Measurements from ENCODE around the gene TNFAIP8L3. TPM values are rescaled to one million over a fixed set of nuclear protein-coding genes. Genes with fewer than 3 reads are reported as not detected.
"Not testable (repeated sequence)": the region's sequence is repeated elsewhere in the genome, so short reads cannot be mapped to it uniquely, and the experiment has no call there.

The TNFAIP8L3 gene
- 0.15 TPM for polyA plus RNA-seq (2013, experiment 1 of 2)
- polyA plus RNA-seq (2013, experiment 2 of 2) = 0.13 TPM

DNA sequence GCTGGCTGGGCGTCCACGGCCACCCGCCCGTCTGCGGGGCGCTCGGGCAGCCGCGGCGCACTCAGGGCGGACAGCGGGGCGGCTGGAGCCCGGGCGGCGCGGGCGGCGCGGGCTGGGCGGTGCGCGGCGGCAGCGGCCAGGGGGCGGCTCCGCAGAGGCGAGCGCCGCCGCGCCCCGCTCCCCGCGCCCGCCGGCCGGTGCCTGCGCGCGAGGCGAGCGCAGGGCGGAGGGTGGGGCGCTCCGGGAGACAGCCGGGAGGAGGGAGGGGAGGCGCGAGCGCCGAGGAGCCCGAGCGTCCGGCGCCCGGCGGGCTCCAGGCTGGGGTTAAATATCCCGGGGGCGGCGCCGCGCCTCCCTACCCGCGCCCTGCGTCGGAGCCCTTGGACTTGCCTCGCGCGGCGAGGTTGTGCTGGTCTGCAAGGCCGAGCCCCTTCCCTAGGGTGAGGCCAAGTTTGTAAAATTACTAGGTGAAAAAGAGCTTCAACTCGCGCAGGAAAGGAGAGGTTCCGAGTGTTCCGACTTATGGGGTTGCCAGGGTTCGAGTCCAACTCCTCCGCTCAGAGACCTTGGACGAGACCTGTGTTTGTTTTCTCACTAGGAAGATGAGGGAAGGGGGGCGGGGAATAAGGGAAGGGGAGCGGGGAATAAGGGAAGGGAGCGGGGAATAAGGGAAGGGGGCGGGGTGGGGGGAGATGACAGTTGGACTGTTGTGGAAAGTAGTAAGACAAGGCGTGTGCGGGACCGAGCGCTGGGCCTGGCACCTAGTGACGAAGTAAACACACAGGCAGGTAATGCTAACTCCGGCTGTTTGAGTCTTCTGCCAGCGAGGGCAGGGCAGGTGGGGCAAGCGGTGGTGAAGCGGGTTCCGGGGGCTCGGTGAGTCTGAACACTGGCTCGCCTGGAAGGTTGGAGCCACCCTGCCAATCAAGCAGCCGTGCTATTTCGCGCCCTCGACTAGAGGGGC is at the start of gene TNFAIP8L3:
TNFAIP8L3 (minus strand) TSS at position 301 of the 964 bp plus-strand sequence. CDS start 311 bp downstream, outside the sequence.
- 2% methylated on average over 98 of the region's 98 CpGs for WGBS
- H3K9me3 ChIP-seq (ENCODE audit: insufficient read depth, low read depth, low read length) = no peaks in the 10 kb centered on the region
- no peak within 1 kb of the TSS; the same call in 1 of the 2 replicates for H3K9ac ChIP-seq (ENCODE audit: low read depth, low read length)
- H3K4me1 ChIP-seq (ENCODE audit: insufficient read depth, low read length) = no peaks in the 10 kb centered on the region; the same call in 1 of the 2 replicates
- peaks cover 83% of the 10 kb centered on the region for H3K27me3 ChIP-seq (ENCODE audit: insufficient read depth, low read length)
- H3K27ac ChIP-seq (ENCODE audit: low read depth, low read length) = no peak within 1 kb of the TSS
- H3K36me3 ChIP-seq (ENCODE audit: insufficient read depth, low read length) = no peaks in the 10 kb centered on the region
- peak within 1 kb of the TSS; percentile 58 for H3K4me3 ChIP-seq (ENCODE audit: low read length)

GRCh38 chr15:51144021-51144532 is 49.4 kb upstream of the TNFAIP8L3 start:
- WGBS = 80% methylated on average over 3 of the region's 3 CpGs
- no peak overlapping the region for H3K4me3 ChIP-seq (ENCODE audit: low read length)
- H3K27ac ChIP-seq (ENCODE audit: low read depth, low read length) = no peak overlapping the region
- H3K9me3 ChIP-seq (ENCODE audit: insufficient read depth, low read depth, low read length) = no peaks in the 10 kb centered on the region
- no peak overlapping the region for H3K9ac ChIP-seq (ENCODE audit: low read depth, low read length)
- no peaks in the 10 kb centered on the region for H3K36me3 ChIP-seq (ENCODE audit: insufficient read depth, low read length)
- H3K4me1 ChIP-seq (ENCODE audit: insufficient read depth, low read length) = peaks cover 4% of the 10 kb centered on the region
- H3K27me3 ChIP-seq (ENCODE audit: insufficient read depth, low read length) = no peaks in the 10 kb centered on the region

- H3K9me3 ChIP-seq (ENCODE audit: insufficient read depth, low read depth, low read length); H3K27ac ChIP-seq (ENCODE audit: low read depth, low read length); H3K4me1 ChIP-seq (ENCODE audit: insufficient read depth, low read length); H3K27me3 ChIP-seq (ENCODE audit: insufficient read depth, low read length); H3K9ac ChIP-seq (ENCODE audit: low read depth, low read length); H3K4me3 ChIP-seq (ENCODE audit: low read length); H3K36me3 ChIP-seq (ENCODE audit: insufficient read depth, low read length): not testable (repeated sequence)
- 93% methylated on average over 2 of the region's 2 CpGs for WGBS
Observed at GRCh38 chr15:51140347-51140746, 45.6 kb upstream of the TNFAIP8L3 start.

DNA sequence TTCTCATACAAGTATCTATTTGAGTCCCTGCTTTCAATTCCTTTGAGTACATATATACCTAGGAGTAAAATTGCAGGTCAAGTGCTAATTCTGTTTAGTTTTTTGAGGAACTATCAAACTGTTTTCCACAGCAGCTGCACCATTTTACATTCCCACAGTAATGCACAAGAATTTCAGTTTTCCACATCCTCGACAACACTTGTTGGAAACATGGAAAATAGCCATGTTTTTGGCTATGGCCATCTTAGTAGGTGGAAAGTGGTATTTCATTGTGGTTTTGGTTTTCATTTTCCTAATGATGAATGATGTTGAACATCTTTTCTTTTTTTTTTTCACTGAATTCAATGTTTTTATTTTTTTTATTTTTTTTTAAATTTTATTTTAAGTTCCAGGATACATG is 44.4 kb upstream of the TNFAIP8L3 start:
- Histone ChIP-seq H3K4me3 (ENCODE audit: low read length) (no peak overlapping the region), H3K27ac (ENCODE audit: low read depth, low read length) (no peak overlapping the region), H3K36me3 (ENCODE audit: insufficient read depth, low read length) (no peaks in the 10 kb centered on the region), H3K9ac (ENCODE audit: low read depth, low read length) (no peak overlapping the region), H3K4me1 (ENCODE audit: insufficient read depth, low read length) (peaks cover 3% of the 10 kb centered on the region), H3K9me3 (ENCODE audit: insufficient read depth, low read depth, low read length) (no peaks in the 10 kb centered on the region), H3K27me3 (ENCODE audit: insufficient read depth, low read length) (no peaks in the 10 kb centered on the region)
- WGBS = 100% methylated on average over 1 of the region's 1 CpG

- Histone ChIP-seq H3K9me3 (ENCODE audit: insufficient read depth, low read depth, low read length) (no peaks in the 10 kb centered on the region), H3K36me3 (ENCODE audit: insufficient read depth, low read length) (no peaks in the 10 kb centered on the region), H3K27ac (ENCODE audit: low read depth, low read length) (no peak overlapping the region), H3K27me3 (ENCODE audit: insufficient read depth, low read length) (no peaks in the 10 kb centered on the region), H3K4me1 (ENCODE audit: insufficient read depth, low read length) (no peaks in the 10 kb centered on the region), H3K9ac (ENCODE audit: low read depth, low read length) (no peak overlapping the region), H3K4me3 (ENCODE audit: low read length) (no peak overlapping the region)
- WGBS = 75% methylated on average over 5 of the region's 5 CpGs
Observed at GRCh38 chr15:51137880-51138430, 43.2 kb upstream of the TNFAIP8L3 start.

GRCh38 chr15:51137024-51137423 is 42.3 kb upstream of the TNFAIP8L3 start:
- Histone ChIP-seq H3K9ac (ENCODE audit: low read depth, low read length) (no peak overlapping the region), H3K9me3 (ENCODE audit: insufficient read depth, low read depth, low read length) (no peaks in the 10 kb centered on the region), H3K4me1 (ENCODE audit: insufficient read depth, low read length) (no peaks in the 10 kb centered on the region), H3K4me3 (ENCODE audit: low read length) (no peak overlapping the region), H3K27ac (ENCODE audit: low read depth, low read length) (no peak overlapping the region), H3K27me3 (ENCODE audit: insufficient read depth, low read length) (no peaks in the 10 kb centered on the region), H3K36me3 (ENCODE audit: insufficient read depth, low read length) (no peaks in the 10 kb centered on the region)
- 83% methylated on average over 1 of the region's 1 CpG for WGBS

- no peaks in the 10 kb centered on the region for H3K27me3 ChIP-seq (ENCODE audit: insufficient read depth, low read length)
- H3K27ac ChIP-seq (ENCODE audit: low read depth, low read length) = no peak overlapping the region
- no peak overlapping the region for H3K4me3 ChIP-seq (ENCODE audit: low read length)
- H3K4me1 ChIP-seq (ENCODE audit: insufficient read depth, low read length) = no peaks in the 10 kb centered on the region
- no peaks in the 10 kb centered on the region for H3K36me3 ChIP-seq (ENCODE audit: insufficient read depth, low read length)
- 95% methylated on average over 2 of the region's 2 CpGs for WGBS
- no peak overlapping the region for H3K9ac ChIP-seq (ENCODE audit: low read depth, low read length)
- H3K9me3 ChIP-seq (ENCODE audit: insufficient read depth, low read depth, low read length) = no peaks in the 10 kb centered on the region
Observed at GRCh38 chr15:51135276-51135675, 40.6 kb upstream of the TNFAIP8L3 start.

DNA sequence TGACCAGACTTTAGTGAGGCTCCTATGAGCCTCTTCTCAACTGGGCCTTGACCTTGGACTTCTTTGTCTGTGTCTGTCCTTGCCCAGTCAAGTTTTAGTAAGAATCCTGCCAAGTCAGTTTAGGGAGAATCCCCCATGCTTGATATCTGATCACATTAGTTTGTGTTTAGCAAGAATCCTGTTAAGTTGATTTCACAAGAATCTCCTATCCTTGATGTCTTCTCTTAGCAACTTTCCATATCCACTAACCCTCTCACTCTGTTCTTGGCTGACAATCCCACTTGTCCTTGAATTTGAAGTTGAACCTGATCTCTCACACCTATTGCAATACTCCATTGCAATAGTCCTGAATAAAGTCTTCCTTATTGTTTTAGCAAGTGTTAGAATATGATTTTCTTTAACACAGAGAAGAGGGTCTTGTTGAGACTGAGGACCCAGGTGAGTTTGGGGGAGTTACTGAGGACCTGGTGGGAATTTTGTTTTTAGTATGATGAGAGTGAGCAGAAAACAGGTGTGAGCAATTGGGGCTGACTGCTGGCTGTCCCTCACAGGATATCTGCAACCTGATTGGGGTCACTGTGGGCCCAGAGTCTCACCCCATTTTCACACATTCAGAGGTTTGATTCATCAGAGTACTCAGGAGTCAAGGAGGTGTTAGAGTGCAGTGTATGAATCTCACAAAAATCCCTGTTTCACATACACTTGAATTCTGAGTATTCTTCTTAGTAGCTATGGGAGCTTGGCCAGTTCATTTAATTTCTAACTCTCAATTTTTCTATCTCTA is 39.9 kb upstream of the TNFAIP8L3 start:
- H3K9ac ChIP-seq (ENCODE audit: low read depth, low read length) = no peak overlapping the region
- no peaks in the 10 kb centered on the region for H3K4me1 ChIP-seq (ENCODE audit: insufficient read depth, low read length)
- H3K27ac ChIP-seq (ENCODE audit: low read depth, low read length) = no peak overlapping the region
- H3K36me3 ChIP-seq (ENCODE audit: insufficient read depth, low read length) = no peaks in the 10 kb centered on the region
- H3K9me3 ChIP-seq (ENCODE audit: insufficient read depth, low read depth, low read length) = no peaks in the 10 kb centered on the region
- no peak overlapping the region for H3K4me3 ChIP-seq (ENCODE audit: low read length)
- no peaks in the 10 kb centered on the region for H3K27me3 ChIP-seq (ENCODE audit: insufficient read depth, low read length)

- 79% methylated on average over 7 of the region's 7 CpGs for WGBS
- Histone ChIP-seq H3K4me3 (ENCODE audit: low read length) (no peak overlapping the region), H3K4me1 (ENCODE audit: insufficient read depth, low read length) (no peaks in the 10 kb centered on the region), H3K9me3 (ENCODE audit: insufficient read depth, low read depth, low read length) (no peaks in the 10 kb centered on the region), H3K27ac (ENCODE audit: low read depth, low read length) (no peak overlapping the region), H3K27me3 (ENCODE audit: insufficient read depth, low read length) (no peaks in the 10 kb centered on the region), H3K9ac (ENCODE audit: low read depth, low read length) (no peak overlapping the region), H3K36me3 (ENCODE audit: insufficient read depth, low read length) (no peaks in the 10 kb centered on the region)
Observed at GRCh38 chr15:51133140-51133765, 38.5 kb upstream of the TNFAIP8L3 start.

- Histone ChIP-seq H3K4me3 (ENCODE audit: low read length) (no peak overlapping the region), H3K9ac (ENCODE audit: low read depth, low read length) (no peak overlapping the region), H3K27me3 (ENCODE audit: insufficient read depth, low read length) (no peaks in the 10 kb centered on the region), H3K36me3 (ENCODE audit: insufficient read depth, low read length) (no peaks in the 10 kb centered on the region), H3K4me1 (ENCODE audit: insufficient read depth, low read length) (no peaks in the 10 kb centered on the region), H3K9me3 (ENCODE audit: insufficient read depth, low read depth, low read length) (no peaks in the 10 kb centered on the region), H3K27ac (ENCODE audit: low read depth, low read length) (no peak overlapping the region)
- WGBS = 80% methylated on average over 6 of the region's 6 CpGs
Observed at GRCh38 chr15:51132384-51133139, 37.9 kb upstream of the TNFAIP8L3 start.

All from HUES64 (cell line).